ENCODE results near the gene CAND2.
A peak's percentile ranks its signal among the peaks of the same experiment; 100 is the strongest.

Gene CAND2

GRCh38 chr3:12859840-12860239, 63.4 kb downstream of the CAND2 start:
- no peak for DNase-seq (ENCODE audit: low spot score)
- no peak for TF ChIP-seq CTCF (IDR thresholded peaks at IDR 0.05; ENCODE audit: extremely low read depth, insufficient read depth, missing control alignments)
- in situ Hi-C loops (cut with MboI; ENCODE audit: low pct_unique_long_range_greater_than_20kb, low sequenced_read_pairs, unreplicated experiment) = no loop called here

DNA sequence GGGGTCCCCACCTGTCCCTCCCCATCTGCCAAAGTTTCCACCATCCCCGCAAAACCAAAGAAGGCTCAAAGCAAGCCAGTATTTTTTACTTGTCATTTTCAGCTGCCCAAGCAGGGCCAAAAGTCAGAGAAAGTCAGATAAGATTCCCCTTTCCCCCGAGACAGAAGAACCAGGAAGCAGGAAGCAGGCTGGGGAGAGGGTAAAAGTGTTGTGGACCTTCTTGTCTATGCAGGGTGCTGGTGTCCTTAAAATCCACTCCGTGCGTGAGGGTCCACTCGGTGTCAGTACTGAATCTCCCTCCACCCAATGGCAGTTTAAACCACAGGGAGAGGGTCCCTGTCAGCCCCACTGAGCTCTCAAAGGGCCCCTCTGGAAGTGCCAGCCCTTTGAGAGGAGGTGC, 65.1 kb downstream of the CAND2 start:
- TF ChIP-seq CTCF (IDR thresholded peaks at IDR 0.05; ENCODE audit: extremely low read depth, insufficient read depth, missing control alignments) = no peak
- in situ Hi-C loops (cut with MboI; ENCODE audit: low pct_unique_long_range_greater_than_20kb, low sequenced_read_pairs, unreplicated experiment) = no loop called here
- DNase-seq (ENCODE audit: low spot score) = no peak

DNA sequence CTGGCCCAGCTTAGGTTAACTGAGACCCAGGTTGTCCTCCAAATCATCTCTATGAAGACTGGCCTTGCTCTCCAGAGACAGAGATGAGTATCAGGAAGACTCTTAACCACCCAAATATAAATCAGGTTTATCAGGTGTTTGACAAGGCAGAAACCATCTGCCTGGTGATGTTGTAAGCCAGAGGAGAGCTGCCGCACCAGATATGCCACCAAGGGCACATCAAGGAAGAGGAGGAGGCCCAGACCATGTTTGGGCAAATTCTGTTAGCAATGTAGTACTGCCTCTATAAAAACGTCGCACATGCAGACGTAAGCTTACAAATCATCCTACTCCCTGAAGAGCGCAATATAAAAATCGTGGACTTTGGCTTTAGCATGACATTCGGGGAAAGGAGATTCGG, 65.9 kb downstream of the CAND2 start:
- DNase-seq (ENCODE audit: low spot score) = no peak
- no peak for TF ChIP-seq CTCF (IDR thresholded peaks at IDR 0.05; ENCODE audit: extremely low read depth, insufficient read depth, missing control alignments)
- in situ Hi-C loops (cut with MboI; ENCODE audit: low pct_unique_long_range_greater_than_20kb, low sequenced_read_pairs, unreplicated experiment) = no loop called here

DNA sequence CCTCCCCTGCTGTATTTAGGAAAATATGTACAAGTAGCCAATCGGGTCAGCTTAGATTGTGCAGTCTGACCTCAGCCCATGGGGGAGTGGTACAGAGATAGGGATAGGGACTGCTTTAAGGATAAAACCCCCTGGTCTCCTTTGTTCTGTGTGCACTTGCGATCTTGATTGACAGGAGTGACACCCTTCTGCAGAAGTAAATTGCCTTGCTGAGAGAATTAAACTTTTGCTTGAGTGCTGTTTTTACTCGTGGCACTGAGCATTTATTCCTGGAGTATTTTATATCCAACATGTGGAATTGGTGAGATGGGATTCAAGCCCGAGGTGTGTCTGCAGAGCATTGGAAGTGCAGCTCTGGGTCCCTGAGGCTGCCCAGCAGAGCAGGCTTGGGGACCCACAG, 68.8 kb downstream of the CAND2 start:
- no peak for DNase-seq (ENCODE audit: low spot score)
- in situ Hi-C loops (cut with MboI; ENCODE audit: low pct_unique_long_range_greater_than_20kb, low sequenced_read_pairs, unreplicated experiment) = no loop called here
- TF ChIP-seq CTCF (IDR thresholded peaks at IDR 0.05; ENCODE audit: extremely low read depth, insufficient read depth, missing control alignments) = no peak

DNA sequence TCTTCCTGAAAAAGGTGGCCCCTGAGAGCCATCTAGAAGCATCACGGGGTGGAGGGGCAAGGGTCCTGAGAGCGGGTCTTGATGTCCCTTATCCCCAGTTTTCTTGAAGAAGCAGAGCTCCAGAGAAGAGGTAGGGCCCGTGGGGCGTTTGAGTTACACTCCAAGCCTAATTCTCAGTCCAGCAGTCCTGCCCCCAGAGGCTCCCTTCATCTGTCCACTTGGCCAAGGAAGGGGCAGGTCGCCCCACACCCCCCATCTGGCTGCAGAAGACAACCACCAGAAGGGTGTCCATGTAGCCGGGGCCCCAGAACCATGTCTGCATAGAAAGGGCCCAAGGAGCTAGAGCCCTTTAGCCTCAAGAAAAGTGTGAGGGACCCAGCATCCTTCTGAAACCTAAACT, 70.4 kb downstream of the CAND2 start:
- no peak for DNase-seq (ENCODE audit: low spot score)
- in situ Hi-C loops (cut with MboI; ENCODE audit: low pct_unique_long_range_greater_than_20kb, low sequenced_read_pairs, unreplicated experiment) = no loop called here
- TF ChIP-seq CTCF (IDR thresholded peaks at IDR 0.05; ENCODE audit: extremely low read depth, insufficient read depth, missing control alignments) = no peak

- peak; percentile 83 for DNase-seq (ENCODE audit: low spot score)
- peak; percentile 94 for TF ChIP-seq CTCF (IDR thresholded peaks at IDR 0.05; ENCODE audit: extremely low read depth, insufficient read depth, missing control alignments)
- in situ Hi-C loops (cut with MboI; ENCODE audit: low pct_unique_long_range_greater_than_20kb, low sequenced_read_pairs, unreplicated experiment) = no loop called here
Observed at GRCh38 chr3:12868039-12869034, 71.9 kb downstream of the CAND2 start.

Measured in GM13977 (cell line).